IPS-18c (cell line): ENCODE measurements around the gene PSMD2.

Experiments used
- H3K4me3 ChIP-seq: 2 replicates; pipeline ENCODE4 v1.7.0; 2013; ENCODE audit warnings: low read depth, mild to moderate bottlenecking, low read length, moderate library complexity; ENCODE audit not compliant: insufficient read depth
- H3K9me3 ChIP-seq: one replicate; pipeline ENCODE4 v1.6.1; 2013; ENCODE audit warnings: mild to moderate bottlenecking, low read length, moderate library complexity; ENCODE audit not compliant: control insufficient read depth, insufficient read depth

Gene PSMD2

GRCh38 chr3:184358124-184358767, 59.2 kb downstream of the PSMD2 start:
- Histone ChIP-seq H3K4me3 (no peak overlapping the region), H3K9me3 (no peaks in the 10 kb centered on the region)
